SK-N-SH (cell line): ENCODE results near the gene TCEAL4.

Source experiments
- CTCF ChIP-seq: fragments of 200-600 bp; sonication (generic); IDR thresholded peaks from 2 replicates; pipeline ENCODE4 v1.6.1; 2017; ENCODE audit warnings: antibody characterized with exemption, mild to moderate bottlenecking, moderate library complexity
- EP300 ChIP-seq, 2 experiments: IDR thresholded peaks; 2 replicates each; pipeline versions ENCODE4 v1.4.0 to v1.6.1; 2012; ENCODE audit warnings: borderline replicate concordance in 1 of 2, low read depth in 1 of 2, low read length in 1 of 2
- FOSL2 ChIP-seq: IDR thresholded peaks from 2 replicates; pipeline ENCODE4 v1.4.0; 2012; ENCODE audit warnings: low read depth, mild to moderate bottlenecking, moderate library complexity, borderline replicate concordance
- FOXM1 ChIP-seq: IDR thresholded peaks from 2 replicates; pipeline ENCODE4 v1.4.0; 2012; ENCODE audit warnings: low read depth, mild to moderate bottlenecking
- IRF3 ChIP-seq: fragments of 150-350 bp; IDR thresholded peaks from 2 replicates; pipeline ENCODE4 v1.6.1; 2016; ENCODE audit warnings: mild to moderate bottlenecking, low read depth, low read length
- REST ChIP-seq: IDR thresholded peaks from 2 replicates; pipeline ENCODE4 v1.6.1; 2012; ENCODE audit warnings: mild to moderate bottlenecking, low read depth, low read length, moderate library complexity
- YY1 ChIP-seq: IDR thresholded peaks from 2 replicates; pipeline ENCODE4 v1.4.0; 2012; ENCODE audit warnings: low read depth, mild to moderate bottlenecking

GRCh38 chrX:103624111-103624510, 38.8 kb downstream of the TCEAL4 start:
- no peak for TF ChIP-seq CTCF
- no peak for TF ChIP-seq FOXM1
- TF ChIP-seq FOSL2, result no peak
- no peak for TF ChIP-seq EP300 (IDR thresholded peaks at IDR 0.05; ENCODE audit: borderline replicate concordance in 1 of 2, low read depth in 1 of 2, low read length in 1 of 2)
- TF ChIP-seq IRF3, result no peak
- no peak for TF ChIP-seq YY1
- TF ChIP-seq REST, result no peak
